Measurements from ENCODE around the gene NMNAT2. TPM values are rescaled to one million over a fixed set of nuclear protein-coding genes. Genes with fewer than 3 reads are reported as not detected.

Gene NMNAT2
- total and polyA plus RNA-seq, 7 donors = under 0.01 to 5.5 (median 3.6) TPM

GRCh38 chr1:183293876-183294275 lies 124.3 kb downstream of the NMNAT2 start:
- DNase-seq = no peak
- H3K4me1 ChIP-seq = peaks cover 0 to 37% (median 24%) of the 10 kb centered on the region in 4 donors
- H3K4me3 ChIP-seq = no peak overlapping the region
- intact Hi-C loops (cut with DNase I) = no loop called here
- no peak overlapping the region for H3K27ac ChIP-seq
- H3K27me3 ChIP-seq = no peaks in the 10 kb centered on the region
- TF ChIP-seq POLR2AphosphoS5 (IDR thresholded peaks at IDR 0.05) = no peak
- no peak for TF ChIP-seq CTCF (IDR thresholded peaks at IDR 0.05)
- 88 to 92% methylated on average over 1 of the region's 1 CpG for WGBS, 2 donors
- no peaks in the 10 kb centered on the region for H3K36me3 ChIP-seq
- no peaks in the 10 kb centered on the region for H3K9me3 ChIP-seq

- no peak for DNase-seq
- H3K4me3 ChIP-seq = no peak overlapping the region
- peaks cover 0 to 38% (median 26%) of the 10 kb centered on the region in 4 donors for H3K4me1 ChIP-seq
- 77 to 90% methylated on average over 9 of the region's 9 CpGs for WGBS, 2 donors
- intact Hi-C loops (cut with DNase I) = no loop called here
- H3K27ac ChIP-seq = peak overlapping the region in 1 of 4 donors; percentile 80
- H3K36me3 ChIP-seq = no peaks in the 10 kb centered on the region
- TF ChIP-seq CTCF (IDR thresholded peaks at IDR 0.05) (no peak), POLR2AphosphoS5 (IDR thresholded peaks at IDR 0.05) (no peak)
- no peaks in the 10 kb centered on the region for H3K9me3 ChIP-seq
- no peaks in the 10 kb centered on the region for H3K27me3 ChIP-seq
Observed at GRCh38 chr1:183293241-183293640, 124.9 kb downstream of the NMNAT2 start.

- Histone ChIP-seq H3K36me3 (no peaks in the 10 kb centered on the region), H3K27me3 (no peaks in the 10 kb centered on the region), H3K9me3 (no peaks in the 10 kb centered on the region), H3K4me1 (peaks cover 0 to 50% (median 37%) of the 10 kb centered on the region in 4 donors), H3K27ac (peak overlapping the region; percentile 47 to 80 (median 67)), H3K4me3 (no peak overlapping the region)
- intact Hi-C loops (cut with DNase I) = no loop called here
- whole genome bisulfite sequencing, 2 donors = 80 to 83% methylated on average over 11 of the region's 11 CpGs
- peak in 1 of 4 donors; percentile 58 for TF ChIP-seq POLR2AphosphoS5 (IDR thresholded peaks at IDR 0.05)
- peak in 1 of 4 donors; percentile 17 for TF ChIP-seq EP300 (IDR thresholded peaks at IDR 0.05)
- no peak for TF ChIP-seq CTCF (IDR thresholded peaks at IDR 0.05)
- no peak for DNase-seq
Observed at GRCh38 chr1:183291802-183292514, 126.2 kb downstream of the NMNAT2 start.

GRCh38 chr1:183291216-183291762 lies 126.9 kb downstream of the NMNAT2 start:
- Histone ChIP-seq H3K9me3 (no peaks in the 10 kb centered on the region), H3K4me1 (peaks cover 0 to 57% (median 43%) of the 10 kb centered on the region in 4 donors), H3K27me3 (no peaks in the 10 kb centered on the region), H3K36me3 (no peaks in the 10 kb centered on the region), H3K27ac (peak overlapping the region; percentile 47 to 80 (median 67)), H3K4me3 (no peak overlapping the region)
- no peak for TF ChIP-seq CTCF (IDR thresholded peaks at IDR 0.05)
- no peak for TF ChIP-seq EP300 (IDR thresholded peaks at IDR 0.05)
- no peak for TF ChIP-seq POLR2A (IDR thresholded peaks at IDR 0.05)
- TF ChIP-seq POLR2AphosphoS5 (IDR thresholded peaks at IDR 0.05) = no peak
- intact Hi-C loops (cut with DNase I) = no loop called here
- 90 to 91% methylated on average over 5 of the region's 5 CpGs for WGBS, 2 donors
- DNase-seq = no peak
